Erythroblast (primary cell): ENCODE measurements around the gene MEGF11.

Experiments
- GATA1 ChIP-seq: IDR thresholded peaks from 2 replicates; pipeline ENCODE4 v1.6.1; 2011; ENCODE audit warnings: low read depth, mild to moderate bottlenecking, control low read depth, low read length, moderate library complexity
- POLR2A ChIP-seq: IDR thresholded peaks from 2 replicates; pipeline ENCODE4 v1.6.1; 2011; ENCODE audit warnings: mild to moderate bottlenecking, low read length

DNA sequence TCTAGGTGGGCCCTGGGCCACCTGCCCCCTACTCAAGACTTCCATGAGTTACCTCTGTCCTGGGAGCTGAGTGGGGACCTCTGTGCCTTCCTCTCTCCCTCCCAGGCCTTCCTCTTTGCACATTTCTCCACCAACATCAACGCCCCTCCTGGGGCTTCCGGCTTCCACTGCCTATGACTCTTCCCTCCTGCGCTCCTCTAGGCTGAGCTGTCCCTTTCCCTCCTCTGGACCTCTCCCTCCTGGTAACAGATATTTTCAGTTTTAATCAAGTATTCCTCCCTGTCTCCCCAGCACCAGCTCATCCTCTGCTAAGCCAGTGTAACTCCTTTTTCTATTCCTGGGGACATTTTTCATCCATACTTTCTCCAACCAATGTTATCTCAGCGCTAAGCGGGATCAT is 223.9 kb downstream of the MEGF11 start:
- TF ChIP-seq POLR2A (no peak), GATA1 (no peak)
